ENCODE results near the gene RDH5.

RDH5 gene

DNA sequence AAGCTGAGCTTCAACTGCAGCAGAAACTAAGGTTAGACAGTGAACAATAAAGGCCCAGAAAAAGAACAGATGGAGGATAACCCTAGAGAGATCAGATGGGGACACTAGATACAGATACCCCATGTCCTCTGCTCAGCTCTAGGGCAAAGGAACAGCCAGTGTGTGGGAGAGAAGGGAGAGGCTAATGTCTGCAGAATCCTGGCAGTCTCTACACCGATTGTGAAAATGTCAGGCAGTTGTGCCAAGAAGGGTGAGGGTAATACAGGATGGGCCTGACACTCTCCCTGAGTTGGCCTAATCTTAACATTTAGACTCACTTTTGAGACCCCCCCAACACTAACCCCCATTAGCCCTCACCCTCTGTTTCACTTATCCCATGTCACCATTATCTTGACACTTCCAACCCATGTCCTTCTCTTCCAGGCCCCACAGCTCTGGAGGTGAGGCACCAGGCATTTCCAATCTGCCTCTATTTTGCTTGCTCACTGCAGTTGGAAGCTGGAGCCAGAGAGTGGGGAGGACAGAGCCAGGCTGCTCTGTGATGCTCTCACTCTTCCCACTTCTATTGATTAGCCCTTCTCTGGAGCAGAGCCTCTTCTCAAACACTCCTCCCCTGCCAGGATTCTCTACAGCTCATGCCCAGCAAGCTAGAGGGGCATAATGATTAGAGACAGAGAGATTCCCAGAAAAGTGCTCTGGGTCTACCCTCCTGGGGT, 7.3 kb upstream of the RDH5 start:
- DNase-seq: no peak

- no peak for DNase-seq
Observed at GRCh38 chr12:55713721-55714120, 6.5 kb upstream of the RDH5 start.

DNA sequence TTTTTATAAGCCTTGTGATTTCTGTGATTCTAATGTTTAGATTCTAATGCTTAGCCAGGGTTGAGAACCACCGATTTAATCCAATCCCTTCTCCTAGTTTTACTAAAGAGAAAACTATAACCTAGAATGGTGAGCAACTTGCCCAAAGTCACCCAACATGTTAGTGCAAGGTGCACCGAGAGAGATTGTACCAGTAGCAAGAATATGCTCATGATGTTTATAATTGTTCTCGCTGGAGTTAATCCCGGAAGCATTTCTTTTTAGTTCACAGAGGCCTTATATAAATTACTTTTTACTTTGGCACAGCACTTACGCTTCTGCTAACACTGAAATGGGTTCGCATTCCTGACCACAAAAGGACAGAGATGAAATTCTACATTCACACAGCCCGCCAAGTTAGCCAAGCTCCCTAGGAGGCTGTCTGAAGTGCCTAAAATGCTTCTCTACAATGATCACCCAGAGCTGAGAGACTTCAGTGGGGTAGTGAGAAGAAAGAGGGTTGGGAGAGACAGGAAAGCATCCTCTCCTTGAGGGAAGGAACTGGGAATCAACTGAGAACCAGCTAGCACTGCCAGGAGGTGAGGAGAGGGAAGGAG, 4.9 kb upstream of the RDH5 start:
- DNase-seq: no peak

DNA sequence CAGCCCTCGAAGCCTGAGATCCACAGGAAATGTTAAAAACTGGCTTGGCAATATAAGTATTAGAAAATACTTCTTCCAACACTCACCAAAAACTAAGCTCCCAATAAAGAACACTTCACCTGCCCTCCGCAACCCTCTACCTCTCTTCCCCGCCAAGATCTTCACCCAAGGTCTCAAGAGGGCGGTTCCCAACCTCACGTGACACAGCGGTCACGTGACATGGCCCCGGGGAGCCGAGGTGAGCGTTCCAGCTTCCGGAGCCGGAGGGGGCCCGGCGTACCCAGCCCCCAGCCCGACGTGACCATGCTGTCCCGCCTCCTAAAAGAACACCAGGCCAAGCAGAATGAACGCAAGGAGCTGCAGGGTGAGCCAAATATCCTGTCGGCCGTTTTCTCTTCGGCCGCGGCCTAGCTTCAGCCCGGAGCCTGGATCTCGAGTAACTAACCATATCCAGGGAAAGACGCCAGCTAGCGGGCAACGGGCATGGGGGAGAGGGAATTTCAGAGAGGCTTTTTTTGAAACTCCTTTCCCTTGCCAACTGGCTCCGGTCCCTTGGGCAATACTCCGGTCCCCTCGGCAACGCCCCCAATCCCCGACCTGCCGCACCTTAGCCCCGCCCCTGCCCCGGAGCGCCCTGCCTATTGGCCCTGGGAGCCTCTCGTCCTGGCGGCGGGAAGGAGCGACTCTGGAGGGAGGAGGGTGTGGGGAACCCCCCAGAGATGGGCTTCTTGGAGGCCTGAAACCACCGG, 4.2 kb upstream of the RDH5 start, which contains the start of gene BLOC1S1:
Gene BLOC1S1 (plus strand): TSS at position 214 of the 749 bp plus-strand sequence. CDS start 6 bp downstream, at position 220.
- DNase-seq: peak; percentile 67 to 80

DNA sequence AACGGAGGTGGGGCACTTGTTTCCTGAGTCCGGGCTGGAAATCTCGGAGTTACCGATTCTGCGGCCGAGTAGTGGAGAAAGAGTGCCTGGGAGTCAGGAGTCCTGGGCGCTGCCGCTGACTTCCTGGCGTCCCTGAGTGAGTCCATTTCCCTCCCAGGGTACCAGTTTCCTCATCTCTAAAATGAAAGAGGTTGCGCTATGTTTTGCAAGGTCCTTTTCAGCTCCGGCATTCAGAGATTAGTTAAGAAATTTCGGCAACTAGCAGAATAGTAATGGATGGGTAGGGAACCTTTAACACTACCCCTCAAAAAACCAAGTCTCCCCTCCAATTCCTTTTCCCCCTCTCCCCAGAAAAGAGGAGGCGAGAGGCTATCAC, 3.6 kb upstream of the RDH5 start:
- peak; percentile 40 to 55 for DNase-seq

DNA sequence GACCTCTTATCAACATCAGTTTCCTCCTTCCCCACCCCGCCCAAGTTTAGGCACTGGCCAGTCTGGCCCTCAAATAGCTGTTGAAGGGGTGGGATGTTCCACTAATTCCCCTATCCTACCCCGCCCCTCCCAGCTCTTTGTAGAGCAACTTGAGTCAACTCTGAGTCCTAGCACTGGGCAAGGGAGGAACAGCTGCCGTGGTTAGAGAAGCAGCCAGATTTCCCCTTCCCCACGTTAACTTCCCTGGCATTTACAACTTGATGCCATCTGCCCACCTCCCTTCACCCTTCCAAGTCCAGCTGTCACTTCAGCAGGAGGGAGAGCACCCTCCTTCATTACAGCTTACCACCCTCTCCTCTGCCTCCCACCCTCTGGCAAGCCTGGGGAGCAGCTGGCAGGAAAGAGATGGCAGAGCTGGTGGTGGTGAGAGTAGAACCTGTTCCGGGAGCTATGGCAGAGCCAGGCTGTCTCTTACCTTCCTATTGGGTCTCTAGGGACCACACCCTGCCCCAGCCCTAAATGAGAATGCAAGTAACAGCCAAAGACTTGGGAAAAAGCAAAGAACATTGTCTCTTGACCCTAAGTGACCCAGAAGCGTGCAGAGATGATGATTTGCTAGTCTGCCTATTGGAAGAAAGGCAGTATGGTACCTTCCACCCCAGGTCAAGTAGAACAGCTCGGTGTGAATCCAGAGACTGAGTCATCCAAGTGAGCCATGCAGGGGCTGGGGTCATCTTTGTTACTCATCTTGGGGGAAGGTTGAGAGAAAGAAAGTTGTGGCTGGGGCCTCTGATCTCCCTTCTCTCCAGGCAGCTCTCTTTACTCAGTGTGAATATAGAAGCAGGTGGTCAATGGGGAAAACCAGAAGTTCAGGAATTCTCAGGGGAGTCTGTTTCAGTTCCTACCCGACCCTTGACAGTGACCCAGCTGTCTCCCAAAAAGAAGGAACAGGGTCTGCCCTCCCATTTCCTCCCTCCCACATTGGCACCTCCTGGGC, 2.9 kb upstream of the RDH5 start:
- DNase-seq: peak in 1 of 2 donors; percentile 27

GRCh38 chr12:55718015-55718414, 2.2 kb upstream of the RDH5 start:
- no peak for DNase-seq

- DNase-seq: no peak
Observed at GRCh38 chr12:55718624-55719275, 1.4 kb upstream of the RDH5 start.

DNA sequence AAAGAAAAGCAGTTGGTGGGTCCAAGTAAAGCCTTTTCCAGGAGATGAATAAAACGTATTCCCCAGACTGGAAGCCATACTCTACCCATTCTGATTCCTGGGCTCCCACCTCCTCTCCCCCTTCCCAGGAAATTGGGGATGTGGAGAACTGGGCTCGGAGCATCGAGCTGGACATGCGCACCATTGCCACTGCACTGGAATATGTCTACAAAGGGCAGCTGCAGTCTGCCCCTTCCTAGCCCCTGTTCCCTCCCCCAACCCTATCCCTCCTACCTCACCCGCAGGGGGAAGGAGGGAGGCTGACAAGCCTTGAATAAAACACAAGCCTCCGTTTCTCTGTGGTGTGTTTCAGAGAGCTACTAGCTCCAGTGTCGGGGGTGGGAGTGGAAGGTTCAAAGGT, 822 bp upstream of the RDH5 start:
- no peak for DNase-seq

- peak; percentile 83 to 87 for DNase-seq
Observed at GRCh38 chr12:55720894-55721444, 776 bp downstream of the RDH5 start.

DNA sequence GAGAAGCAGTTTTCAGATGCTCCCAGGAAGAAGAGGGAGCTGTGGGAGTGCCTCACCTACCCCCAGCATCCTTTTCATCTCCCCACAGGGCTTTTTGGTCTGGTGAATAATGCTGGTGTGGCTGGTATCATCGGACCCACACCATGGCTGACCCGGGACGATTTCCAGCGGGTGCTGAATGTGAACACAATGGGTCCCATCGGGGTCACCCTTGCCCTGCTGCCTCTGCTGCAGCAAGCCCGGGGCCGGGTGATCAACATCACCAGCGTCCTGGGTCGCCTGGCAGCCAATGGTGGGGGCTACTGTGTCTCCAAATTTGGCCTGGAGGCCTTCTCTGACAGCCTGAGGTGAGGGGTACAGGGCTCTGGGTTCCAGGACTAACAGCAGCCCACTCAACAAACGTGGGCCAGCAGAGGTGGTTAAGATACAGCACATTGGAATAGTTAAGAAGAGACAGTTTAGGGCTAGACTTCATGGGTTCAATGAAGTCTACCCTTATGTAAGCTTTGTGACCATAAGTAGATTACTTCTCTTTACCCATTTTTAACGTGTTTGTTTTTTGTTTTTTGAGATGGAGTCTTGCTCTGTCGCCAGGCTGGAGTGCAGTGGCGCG, 1.5 kb downstream of the RDH5 start:
- DNase-seq: no peak

DNA sequence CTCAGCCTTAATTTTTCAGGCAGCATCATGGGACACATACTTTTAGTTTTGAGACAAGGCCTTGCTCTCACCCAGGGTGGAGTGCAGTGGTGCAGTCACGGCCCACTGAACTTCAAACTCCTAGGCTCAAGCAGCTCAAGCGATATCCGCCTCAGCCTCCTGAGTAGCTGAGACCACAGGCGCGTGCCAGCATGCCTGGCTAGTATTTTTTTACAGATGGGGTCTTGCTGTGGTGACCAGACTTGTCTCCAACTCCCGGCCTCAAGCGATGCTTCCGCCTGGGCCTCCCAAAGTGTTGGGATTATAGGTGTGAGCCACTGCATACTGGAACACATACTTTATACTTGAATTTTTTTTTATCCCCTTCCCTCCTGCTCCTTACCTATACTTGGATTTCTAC, 2.8 kb downstream of the RDH5 start:
- no peak for DNase-seq

GRCh38 chr12:55723516-55724225, 3.5 kb downstream of the RDH5 start:
- DNase-seq: no peak

DNA sequence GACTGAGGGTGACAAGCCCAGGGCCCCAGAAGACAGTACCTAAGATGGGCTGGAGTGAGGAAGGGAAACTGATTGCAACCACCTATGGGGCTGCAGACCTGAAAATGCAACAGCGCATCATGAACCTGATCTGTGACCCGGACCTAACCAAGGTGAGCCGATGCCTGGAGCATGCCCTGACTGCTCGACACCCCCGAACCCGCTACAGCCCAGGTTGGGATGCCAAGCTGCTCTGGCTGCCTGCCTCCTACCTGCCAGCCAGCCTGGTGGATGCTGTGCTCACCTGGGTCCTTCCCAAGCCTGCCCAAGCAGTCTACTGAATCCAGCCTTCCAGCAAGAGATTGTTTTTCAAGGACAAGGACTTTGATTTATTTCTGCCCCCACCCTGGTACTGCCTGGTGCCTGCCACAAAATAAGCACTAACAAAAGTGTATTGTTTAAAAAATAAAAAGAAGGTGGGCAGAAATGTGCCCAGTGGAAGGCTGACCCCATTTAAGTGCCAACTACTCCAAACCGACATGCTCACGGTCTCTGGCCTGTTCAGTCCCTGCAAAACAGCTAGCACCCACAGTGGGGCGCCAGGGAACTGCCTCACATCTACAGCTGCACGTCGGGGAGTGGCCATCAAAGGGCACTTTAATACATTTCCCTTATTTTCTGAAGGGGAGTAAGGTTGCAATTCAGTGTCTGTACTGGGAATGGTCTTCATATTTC, 4.2 kb downstream of the RDH5 start:
- peak; percentile 68 to 75 for DNase-seq

GRCh38 chr12:55724940-55725309, 4.7 kb downstream of the RDH5 start:
- no peak for DNase-seq

DNA sequence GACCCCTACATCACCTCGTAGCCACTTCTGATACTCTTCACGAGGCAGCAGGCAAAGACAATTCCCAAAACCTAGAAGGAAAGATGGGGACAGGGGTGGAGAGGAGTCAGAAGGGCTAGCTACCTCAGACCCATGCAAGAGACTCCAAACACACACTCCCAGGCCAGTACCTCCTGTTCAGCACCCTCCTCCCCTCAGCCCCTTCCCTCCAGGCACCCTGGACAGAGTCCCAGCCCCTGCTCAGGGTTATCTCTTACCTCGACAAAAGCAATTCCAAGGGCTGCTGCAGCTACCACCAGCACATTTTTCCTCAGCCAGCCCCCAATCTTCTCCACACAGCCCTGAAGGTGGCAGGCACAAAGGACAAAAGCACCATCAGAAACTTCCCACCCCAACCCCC, 5.4 kb downstream of the RDH5 start:
- no peak for DNase-seq

DNA sequence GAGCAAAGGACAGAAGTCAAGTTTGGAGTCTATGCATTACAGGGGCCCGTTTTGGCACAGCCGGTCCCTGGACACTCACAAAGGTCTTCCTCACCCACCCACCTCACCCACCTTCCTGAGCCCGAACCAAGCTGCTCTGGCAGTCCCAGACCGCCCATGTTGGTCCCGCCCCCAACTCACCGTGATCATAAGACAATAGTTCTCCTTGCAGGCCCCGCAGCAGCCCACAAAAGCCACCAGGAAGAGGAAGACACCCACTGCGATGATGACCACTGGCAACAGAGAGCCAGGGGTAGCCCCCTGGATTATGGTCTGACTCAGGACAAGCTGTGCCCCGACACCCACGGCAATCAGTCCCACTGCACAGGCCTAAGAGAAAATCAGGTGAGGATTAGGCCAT, 6.8 kb downstream of the RDH5 start:
- peak; percentile 77 to 95 for DNase-seq

DNA sequence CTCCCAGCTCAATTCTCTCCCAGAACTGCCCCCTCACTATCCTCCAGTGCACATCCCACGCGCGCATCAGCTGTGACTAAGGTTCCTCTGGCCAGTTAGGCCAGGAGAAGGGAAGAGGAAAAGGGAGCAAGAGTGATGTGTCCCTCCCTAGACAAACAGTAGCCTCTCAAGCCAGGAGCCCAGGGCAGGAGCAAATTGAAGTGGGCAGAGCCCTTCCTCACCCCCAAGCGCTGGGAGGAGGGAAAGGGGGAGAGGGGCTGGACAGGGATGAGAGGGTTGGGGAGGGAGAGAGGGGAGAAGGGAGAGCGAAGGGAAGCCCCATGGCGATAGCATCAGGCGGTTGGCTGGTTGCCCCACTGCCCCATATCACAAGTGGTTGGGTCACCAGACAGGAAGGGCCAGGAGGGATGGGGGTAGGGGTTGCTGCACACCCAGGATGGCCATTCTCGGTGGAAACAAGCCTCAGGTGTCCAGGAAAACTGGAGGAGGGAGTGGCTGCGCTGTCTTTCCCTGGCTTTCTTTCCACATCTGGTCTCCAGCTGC, 7.5 kb downstream of the RDH5 start:
- peak; percentile 73 to 84 for DNase-seq

DNA sequence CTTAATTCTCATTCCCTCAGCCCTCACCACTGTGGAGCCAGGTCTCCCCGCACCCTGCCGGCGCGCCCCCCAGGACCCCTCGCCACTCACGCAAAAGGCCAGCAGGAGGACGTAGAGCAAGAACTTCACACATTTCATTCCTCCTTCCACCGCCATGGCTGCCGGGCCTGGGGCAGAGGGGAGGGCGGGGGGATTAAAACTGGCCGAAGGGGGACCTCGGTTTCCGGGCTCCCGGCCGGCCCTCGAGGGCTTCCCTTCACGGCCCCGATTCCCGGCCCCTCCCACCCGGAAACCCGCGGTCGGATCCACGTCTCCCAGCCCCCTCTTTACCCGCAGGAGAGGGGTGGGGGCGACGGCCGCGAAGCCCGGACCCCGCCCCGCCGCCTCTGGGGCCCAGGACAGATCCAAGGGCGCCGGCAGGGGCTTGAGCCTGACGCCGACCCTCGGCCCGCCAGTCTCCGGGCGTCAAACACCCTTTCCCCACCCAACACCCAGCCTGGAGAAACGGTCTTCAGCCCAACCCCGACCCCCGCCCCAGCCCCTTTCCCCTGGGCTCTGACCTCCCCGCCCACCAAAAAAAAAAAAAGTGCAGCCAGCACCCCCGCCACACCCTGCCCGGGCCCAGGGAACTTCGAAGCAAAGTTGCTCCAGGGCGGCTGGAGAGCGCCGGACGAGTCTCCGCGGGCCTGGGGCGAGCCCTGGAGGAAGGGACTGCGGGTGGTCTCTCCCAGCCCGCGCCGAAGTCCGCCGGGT, 8.2 kb downstream of the RDH5 start:
- DNase-seq: peak; percentile 66 to 76

Data from inflammatory macrophage (primary cell).